HG03521 (cell line): ENCODE results near the gene KANSL3.
"Not testable (repeated sequence)": the region's sequence is repeated elsewhere in the genome, so short reads cannot be mapped to it uniquely, and the experiment has no call there.

Source experiments
- ATAC-seq: cut with Tn5 transposase; IDR thresholded peaks from one replicate; pipeline ENCODE4 v1.9.1; 2021; ENCODE audit warnings: mild to moderate bottlenecking, moderate library complexity; ENCODE audit not compliant: unreplicated experiment

Gene KANSL3

GRCh38 chr2:96638144-96639121 lies at the start of gene KANSL3:
Gene KANSL3 (minus strand): TSS chr2:96638312. CDS start chr2:96637135, 1,177 bp downstream.
- peak; percentile 73 for ATAC-seq

DNA sequence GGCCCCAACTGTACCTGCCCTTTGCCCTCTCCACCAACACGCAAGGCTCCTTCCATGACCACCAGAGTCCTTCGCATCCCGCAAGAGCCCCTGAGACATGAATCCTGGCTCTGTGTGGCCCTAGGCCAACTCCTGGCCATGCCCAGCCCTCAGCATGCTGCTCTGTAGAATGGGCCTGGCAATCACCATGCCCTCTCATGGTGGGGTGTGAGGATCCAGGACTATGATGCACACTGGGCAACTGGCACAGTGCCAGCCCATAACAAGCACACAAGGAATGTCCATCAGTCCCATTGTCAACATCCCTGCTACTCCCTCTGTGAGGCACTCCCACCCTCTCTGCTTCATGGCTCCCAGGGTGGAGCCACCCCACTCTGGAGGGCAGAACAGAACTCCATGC lies 49.2 kb upstream of the KANSL3 start:
- no peak for ATAC-seq

- ATAC-seq: no peak
Measured at GRCh38 chr2:96685577-96686459, 47.7 kb upstream of the KANSL3 start.

DNA sequence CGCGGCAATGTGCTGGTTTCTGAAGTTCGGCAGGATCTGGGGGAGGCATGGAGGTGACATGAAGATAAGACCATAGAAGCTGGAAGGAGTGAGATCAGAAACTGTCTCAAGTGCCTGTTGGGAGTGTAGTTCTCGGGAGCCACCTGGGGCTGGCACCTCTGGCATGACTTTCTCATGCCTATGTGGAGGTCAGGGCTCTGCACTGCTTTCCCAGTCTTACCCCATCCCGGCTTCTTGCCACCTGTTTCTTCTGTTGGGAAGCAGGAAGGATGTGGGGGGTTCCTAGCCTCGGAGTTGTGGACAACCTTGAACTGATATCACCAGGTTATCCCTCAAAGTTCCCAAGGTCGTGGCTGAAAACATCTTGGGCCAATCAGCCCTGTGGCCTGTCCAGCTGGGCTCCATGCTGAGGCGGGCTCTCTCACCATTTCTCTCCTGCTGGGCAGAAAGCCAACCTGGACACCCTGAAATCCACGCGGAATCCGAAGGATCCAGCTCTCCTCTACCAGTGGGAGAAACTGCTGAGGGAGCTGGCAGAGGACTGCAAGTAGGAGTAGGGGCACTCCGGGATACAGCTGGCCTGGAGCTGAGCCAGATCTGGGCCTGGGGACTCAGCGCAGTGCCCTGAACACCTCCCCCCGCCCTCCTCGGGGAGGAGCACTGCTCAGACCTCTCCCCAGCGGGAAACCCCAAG lies 46.9 kb upstream of the KANSL3 start:
- no peak for ATAC-seq

DNA sequence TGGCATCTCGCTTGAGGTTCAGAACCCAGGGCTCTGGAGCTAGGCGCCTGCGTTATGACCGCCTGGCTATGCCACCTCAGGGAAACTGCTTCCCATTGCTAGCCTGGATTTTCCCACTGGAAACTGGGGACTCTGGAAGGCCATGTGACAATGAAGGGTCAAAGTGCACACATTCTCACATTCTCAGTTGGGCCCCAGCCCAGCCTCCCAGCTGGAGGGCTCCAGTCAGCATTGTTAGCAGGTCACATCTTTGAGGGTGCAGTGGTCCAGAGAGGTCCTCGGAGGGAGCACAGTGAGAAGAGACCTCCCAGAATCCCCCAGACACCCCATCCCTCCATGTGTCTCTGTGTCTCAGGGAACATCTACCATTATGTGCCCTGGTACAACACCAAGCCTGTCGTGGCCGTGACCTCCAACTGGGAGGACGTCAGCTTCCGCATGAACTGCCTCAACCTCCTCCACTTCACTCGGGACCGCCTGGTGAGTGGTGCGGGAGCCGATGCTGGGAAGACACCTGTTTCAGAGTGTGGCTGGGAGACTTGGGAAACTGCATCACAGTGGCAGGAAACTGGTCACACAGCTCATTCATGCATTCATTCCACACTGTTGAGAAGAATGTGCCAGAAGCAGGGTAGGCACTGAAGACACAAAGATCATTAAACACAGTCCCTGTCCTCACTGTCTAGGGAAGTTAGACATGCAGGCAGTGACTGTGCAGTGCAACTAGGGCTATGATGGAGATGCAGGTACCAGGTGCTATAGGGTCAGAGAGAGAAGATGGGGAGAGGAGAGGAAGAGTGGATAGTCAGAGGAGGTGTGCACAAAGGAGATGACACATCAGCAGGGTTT lies 46.1 kb upstream of the KANSL3 start:
- ATAC-seq: no peak

- no peak for ATAC-seq
Measured at GRCh38 chr2:96683307-96683706, 45.2 kb upstream of the KANSL3 start.

DNA sequence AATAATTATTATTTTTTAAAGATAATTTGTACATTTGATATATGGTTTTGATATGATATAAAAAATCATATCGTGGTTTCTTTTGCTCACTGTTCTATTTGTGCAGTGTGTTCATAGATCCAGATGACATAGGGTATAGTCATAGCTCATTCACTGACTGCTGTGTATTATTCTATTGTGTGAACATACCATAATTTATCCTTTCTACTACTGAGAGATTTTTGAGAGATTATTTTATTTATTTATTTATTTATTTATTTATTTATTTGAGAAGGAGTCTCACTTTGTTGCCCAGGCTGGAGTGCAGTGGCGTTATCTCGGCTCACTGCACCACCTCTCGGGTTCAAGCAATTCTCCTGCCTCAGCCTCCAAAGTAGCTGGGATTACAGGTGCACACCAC lies 43.4 kb upstream of the KANSL3 start:
- ATAC-seq: no peak

DNA sequence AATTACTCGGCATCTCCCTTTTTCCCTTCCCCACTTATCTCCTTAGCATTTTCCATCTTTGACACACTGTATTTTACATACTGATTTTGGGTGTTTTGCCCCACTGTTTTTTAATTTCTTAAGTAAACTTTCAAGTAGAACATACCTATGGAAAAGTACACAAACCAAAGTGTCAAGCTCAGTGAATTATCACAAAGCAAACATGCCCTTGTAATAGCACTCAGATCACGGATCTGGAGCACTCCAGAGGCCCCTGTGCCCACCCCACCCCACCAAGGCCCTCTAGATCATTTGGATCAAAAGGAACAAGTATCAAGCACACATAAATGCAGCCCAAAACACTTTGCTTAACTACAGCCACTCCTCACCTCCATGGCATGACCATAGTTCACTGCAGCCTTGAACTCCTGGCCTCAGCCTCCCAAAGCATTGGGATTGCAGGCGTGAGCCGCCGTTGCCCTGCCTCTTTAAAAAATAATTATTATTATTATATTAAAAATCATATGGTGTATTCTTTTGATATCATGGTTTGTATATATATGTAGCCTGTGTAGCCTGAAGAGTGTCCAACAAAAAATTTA lies 42.5 kb upstream of the KANSL3 start:
- no peak for ATAC-seq

DNA sequence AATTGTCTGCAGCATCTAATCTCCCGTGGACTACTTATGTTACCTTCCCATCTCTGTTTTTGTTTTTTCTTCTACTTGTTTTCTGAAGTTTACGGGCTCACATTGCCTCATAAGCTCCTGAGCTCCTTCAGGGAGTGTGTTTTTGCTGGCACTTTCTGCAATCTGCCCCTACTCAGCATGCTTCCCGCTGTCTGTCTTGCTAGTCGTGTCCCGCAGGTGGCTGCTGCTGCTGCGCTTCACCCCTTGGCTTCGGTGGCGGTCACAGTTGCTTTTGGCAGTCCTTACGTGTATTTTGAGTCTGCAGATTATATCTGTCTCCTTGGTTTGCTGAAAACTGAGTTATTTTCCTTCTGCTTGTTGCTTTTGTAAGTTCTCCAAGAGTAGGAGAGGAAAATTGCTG lies 41.7 kb upstream of the KANSL3 start:
- no peak for ATAC-seq

DNA sequence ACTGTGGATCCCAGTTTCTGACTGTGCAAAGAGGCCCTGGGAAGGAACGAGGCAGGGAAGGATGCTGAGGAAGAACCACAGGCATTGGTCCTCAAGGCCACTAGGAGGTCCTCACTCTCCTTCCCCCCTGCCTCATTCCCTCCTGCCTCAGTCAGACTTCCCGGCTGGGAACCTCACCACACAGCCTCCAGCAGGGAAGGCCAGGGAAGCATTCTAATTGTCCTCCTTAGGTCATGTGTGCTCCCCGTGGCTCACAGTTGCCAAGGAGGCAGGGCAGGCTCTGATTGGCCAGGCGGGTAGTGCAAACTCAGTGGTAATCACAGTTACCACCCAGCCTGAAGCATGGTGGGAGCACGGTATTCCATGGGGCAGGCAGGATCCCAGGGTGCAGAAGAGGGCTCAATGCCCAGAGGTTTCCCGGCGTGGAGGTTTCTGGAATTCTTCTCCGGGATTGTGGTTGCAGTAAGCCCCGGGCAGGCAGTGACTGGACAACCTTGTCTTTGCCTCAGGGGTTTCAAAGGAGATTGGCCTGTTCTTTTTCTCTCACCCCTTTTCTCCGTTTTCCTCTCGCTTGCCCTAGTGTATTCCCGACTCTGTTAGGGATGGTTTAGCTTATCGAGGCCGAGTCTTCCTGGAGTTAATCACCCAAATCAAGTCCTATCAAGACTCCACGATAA lies 31.6 kb upstream of the KANSL3 start:
- ATAC-seq: no peak

DNA sequence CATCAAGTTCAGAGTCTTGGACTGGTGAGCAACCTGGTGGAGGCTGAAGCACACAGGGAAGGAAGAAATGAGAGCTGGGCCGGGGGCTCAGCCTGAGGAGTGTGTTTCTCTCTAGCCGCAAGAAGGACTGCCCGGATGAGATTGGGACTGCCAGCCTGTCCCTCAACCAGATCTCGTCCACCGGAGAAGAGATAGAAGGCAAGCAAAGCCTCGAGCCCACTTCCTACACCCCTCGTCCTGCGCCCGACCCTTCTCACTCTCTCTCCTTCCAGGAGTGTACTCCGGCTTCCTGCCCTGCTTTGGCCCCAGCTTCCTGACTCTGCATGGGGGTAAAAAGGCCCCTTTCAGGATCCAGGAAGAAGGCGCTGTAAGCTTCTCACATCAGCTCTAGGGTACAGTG lies 30.7 kb upstream of the KANSL3 start:
- no peak for ATAC-seq

GRCh38 chr2:96665717-96666116 lies 27.6 kb upstream of the KANSL3 start:
- ATAC-seq: not testable (repeated sequence)

DNA sequence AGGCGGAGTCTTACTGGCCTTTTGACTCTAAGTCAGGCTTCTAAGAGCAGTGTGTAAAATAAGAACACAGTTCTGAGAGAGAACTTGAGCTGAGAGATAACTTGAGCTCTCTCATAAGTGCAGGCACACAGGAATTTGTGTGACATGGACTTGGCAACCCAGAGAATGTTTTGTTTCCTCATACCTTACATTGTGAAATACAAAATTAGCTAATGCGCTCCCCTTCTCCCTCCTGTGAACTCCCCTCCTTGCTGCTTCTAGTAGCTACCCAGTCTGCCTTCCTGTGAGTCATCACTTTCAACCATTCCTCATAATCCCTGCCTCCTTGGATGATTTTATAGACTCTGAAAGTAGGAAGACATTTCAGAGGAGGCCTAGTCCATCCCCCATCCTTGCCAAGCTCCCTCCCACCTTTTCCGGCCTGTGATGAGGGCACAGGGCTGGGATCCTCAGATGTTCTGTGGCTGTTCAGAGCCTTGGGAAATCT lies 27.0 kb upstream of the KANSL3 start:
- ATAC-seq: no peak

DNA sequence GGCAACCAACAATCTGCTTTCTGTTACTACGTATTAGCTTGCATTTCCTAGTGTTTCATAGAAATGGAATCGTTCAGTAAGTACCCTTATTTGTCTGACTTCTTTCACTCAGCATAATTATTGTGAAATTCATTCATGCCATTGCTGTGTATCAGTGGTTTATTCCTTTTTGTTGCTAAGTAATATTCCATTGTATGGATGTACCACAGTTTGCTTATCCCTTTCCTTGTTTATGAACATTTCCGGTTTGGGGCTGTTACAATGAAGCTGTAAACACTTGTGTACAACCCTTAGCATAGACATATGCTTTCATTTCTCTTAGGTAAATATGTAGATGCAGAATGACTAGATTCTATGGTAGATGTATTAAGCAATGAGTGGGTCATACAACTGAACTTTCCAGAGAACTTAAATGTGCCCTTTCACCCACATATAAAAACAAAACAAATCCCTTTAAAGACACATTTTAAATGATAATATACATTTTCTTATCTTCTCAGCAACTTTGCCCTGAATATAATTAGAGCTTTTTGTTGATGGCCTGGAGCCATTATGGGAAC lies 26.3 kb upstream of the KANSL3 start:
- no peak for ATAC-seq

DNA sequence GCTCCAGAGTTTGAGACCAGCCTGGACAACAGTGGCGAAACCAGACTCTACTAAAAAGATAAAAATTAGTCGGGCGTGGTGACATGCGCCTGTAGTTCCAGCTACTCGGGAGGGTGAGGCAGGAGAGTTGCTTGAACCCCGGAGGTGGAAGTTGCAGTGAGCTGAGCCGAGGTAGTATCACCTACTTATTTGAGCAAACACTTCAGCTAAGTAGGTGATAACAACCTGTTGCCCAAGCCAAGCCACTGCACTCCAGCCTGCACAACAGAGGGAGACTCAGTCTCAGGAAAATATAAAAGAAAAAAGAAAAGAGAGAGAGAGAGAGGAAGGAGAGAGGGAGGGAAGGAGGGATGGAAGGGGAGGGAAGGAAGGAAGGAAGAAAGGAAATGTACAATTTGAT lies 25.7 kb upstream of the KANSL3 start:
- ATAC-seq: no peak

DNA sequence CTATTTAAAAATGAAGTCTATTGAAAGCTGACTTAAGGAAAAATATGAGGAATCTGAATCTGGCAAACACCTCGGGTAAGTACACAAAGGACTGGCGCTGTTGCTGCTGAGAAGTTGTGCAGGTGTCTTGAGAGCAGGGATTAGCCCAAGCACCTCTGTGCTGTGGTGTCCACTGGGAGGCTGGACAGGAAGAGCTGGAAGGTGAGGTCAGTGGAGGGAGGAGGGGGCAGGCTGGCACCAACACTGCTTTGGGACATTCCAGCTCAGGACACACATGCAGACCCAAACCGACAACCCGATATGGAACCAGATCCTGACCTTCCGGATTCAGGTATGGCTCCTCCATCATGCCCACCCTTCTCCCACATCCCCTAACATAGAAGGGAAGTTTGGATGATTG lies 25.1 kb upstream of the KANSL3 start:
- ATAC-seq: no peak

- no peak for ATAC-seq
Measured at GRCh38 chr2:96662360-96662759, 24.2 kb upstream of the KANSL3 start.

DNA sequence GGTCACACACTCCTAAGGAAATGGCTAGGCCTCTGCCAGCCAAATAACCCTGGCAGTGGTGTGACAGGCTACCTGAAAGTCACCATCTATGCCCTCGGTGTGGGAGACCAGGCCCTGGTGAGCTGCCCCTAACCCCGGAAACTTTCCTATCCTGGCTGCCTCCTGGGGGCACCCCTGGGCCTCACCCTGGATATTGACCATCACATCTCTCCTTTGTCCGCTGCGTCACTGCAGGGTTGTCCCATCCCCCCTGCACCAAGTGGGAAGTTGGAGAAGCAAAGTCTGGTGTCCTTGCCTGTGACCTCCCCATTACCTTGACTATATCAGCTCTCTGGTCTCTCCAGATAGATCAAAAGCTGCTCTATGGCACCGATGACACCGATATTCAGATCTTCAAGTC lies 23.2 kb upstream of the KANSL3 start:
- no peak for ATAC-seq

GRCh38 chr2:96656540-96656939 lies 18.4 kb upstream of the KANSL3 start:
- no peak for ATAC-seq
